ENCODE data around the gene SLC35F1. TPM values are rescaled to one million over a fixed set of nuclear protein-coding genes. Genes with fewer than 3 reads are reported as not detected.

Gene SLC35F1
- polyA plus RNA-seq, 1 donor (not counting 4 experiments of a cell fraction or from before 2014, with no cell fraction given) = not detected

DNA sequence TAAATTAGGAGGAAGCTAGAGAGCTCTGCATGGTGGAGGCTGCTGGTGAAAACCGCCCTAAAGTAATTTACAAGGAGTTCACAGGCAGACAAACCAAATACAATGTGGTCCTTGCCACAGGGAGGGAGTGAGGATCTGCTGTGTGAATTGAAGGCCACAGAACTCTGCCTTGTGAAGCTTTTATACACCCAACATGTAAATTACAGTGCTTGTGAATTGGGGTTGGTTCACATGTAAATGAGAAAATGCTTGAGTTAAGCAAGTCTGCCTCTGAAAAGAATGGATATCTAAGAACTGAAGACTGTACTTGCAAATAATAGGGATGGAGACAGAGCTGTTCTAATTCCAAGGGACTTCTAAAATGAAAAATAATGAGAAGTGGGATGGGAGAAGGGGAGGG, 194.2 kb downstream of the SLC35F1 start:
- dilution Hi-C loops (cut with MboI; ENCODE audit: extremely low pct_ligation_motif_present, low sequenced_read_pairs) = no loop called here
- Histone ChIP-seq H3K9me1 (ENCODE audit: control insufficient read depth, extremely low read depth, insufficient read depth, low read length) (no peaks in the 10 kb centered on the region), H3K36me3 (ENCODE audit: control insufficient read depth in 2 of 2, extremely low read depth in 1 of 2, insufficient read depth in 2 of 2, low read length in 2 of 2) (no peaks in the 10 kb centered on the region), H3K4me1 (ENCODE audit: control insufficient read depth, extremely low read depth, insufficient read depth, low read length) (no peaks in the 10 kb centered on the region), H3K4me3 (ENCODE audit: control insufficient read depth in 2 of 3, extremely low read depth in 1 of 3, insufficient read depth in 2 of 3, low read depth in 1 of 3, low read length in 3 of 3) (no peak overlapping the region), H3K27me3 (ENCODE audit: control insufficient read depth, extremely low read depth, insufficient read depth, low read length) (no peaks in the 10 kb centered on the region), H3K9me3 (ENCODE audit: control insufficient read depth, low read depth, low read length) (no peaks in the 10 kb centered on the region), H2AFZ (ENCODE audit: control insufficient read depth, low read length) (no peak overlapping the region), H3K4me2 (ENCODE audit: control insufficient read depth, extremely low read depth, insufficient read depth, low read depth, low read length) (no peak overlapping the region), H3K79me2 (ENCODE audit: control insufficient read depth, insufficient read depth, low read length) (no peaks in the 10 kb centered on the region), H3K9ac (ENCODE audit: control insufficient read depth, extremely low read depth, insufficient read depth, low read length) (no peak overlapping the region), H4K20me1 (ENCODE audit: control insufficient read depth, extremely low read depth, insufficient read depth, low read length) (no peaks in the 10 kb centered on the region), H3K27ac (ENCODE audit: control insufficient read depth, insufficient read depth, low read length) (no peak overlapping the region)
- FAIRE-seq (no peak), DNase-seq (ENCODE audit: low read depth, low spot score) (no peak)
- TF ChIP-seq, protein P1, sequence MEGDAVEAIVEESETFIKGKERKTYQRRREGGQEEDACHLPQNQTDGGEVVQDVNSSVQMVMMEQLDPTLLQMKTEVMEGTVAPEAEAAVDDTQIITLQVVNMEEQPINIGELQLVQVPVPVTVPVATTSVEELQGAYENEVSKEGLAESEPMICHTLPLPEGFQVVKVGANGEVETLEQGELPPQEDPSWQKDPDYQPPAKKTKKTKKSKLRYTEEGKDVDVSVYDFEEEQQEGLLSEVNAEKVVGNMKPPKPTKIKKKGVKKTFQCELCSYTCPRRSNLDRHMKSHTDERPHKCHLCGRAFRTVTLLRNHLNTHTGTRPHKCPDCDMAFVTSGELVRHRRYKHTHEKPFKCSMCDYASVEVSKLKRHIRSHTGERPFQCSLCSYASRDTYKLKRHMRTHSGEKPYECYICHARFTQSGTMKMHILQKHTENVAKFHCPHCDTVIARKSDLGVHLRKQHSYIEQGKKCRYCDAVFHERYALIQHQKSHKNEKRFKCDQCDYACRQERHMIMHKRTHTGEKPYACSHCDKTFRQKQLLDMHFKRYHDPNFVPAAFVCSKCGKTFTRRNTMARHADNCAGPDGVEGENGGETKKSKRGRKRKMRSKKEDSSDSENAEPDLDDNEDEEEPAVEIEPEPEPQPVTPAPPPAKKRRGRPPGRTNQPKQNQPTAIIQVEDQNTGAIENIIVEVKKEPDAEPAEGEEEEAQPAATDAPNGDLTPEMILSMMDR (optimal IDR thresholded peaks at IDR 0.05 in 1 of 3, IDR thresholded peaks at IDR 0.05 in 1 of 3, conservative IDR thresholded peaks at IDR 0.05 in 1 of 3; ENCODE audit: extremely low read depth in 1 of 3, insufficient read depth in 2 of 3, low read length in 3 of 3) = no peak
- no peak for TF ChIP-seq EZH2 (IDR thresholded peaks at IDR 0.05; ENCODE audit: low read length)

DNA sequence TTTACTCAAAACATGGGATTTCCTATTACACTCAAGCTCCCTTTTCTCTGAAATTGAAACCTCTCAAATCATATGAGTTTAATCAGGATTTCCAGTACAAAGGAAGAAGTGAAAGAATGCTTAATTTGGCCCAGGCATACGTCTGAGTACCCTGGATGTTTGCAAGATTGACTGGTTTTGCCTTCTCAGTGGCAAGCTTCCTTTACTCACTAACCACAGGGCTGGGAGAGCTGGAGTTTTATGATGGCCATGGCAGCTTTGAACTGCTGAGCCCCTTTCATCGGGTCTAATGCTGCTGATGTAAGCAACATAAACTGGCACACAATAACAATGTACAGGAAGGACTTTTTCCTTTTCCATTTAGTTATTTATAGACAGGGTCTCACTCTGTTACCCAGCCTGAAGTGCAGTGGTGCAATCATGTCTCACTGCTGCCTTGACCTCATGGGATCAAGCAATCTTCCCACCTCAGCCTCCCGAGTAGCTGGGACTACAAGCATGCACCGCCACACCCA, 194.8 kb downstream of the SLC35F1 start:
- DNase-seq (ENCODE audit: low read depth, low spot score) = no peak
- Histone ChIP-seq H3K9ac (ENCODE audit: control insufficient read depth, extremely low read depth, insufficient read depth, low read length) (no peak overlapping the region), H3K79me2 (ENCODE audit: control insufficient read depth, insufficient read depth, low read length) (no peaks in the 10 kb centered on the region), H3K9me3 (ENCODE audit: control insufficient read depth, low read depth, low read length) (no peaks in the 10 kb centered on the region), H3K27me3 (ENCODE audit: control insufficient read depth, extremely low read depth, insufficient read depth, low read length) (no peaks in the 10 kb centered on the region), H3K9me1 (ENCODE audit: control insufficient read depth, extremely low read depth, insufficient read depth, low read length) (no peaks in the 10 kb centered on the region), H3K4me3 (ENCODE audit: control insufficient read depth in 2 of 3, extremely low read depth in 1 of 3, insufficient read depth in 2 of 3, low read depth in 1 of 3, low read length in 3 of 3) (no peak overlapping the region), H2AFZ (ENCODE audit: control insufficient read depth, low read length) (no peak overlapping the region), H3K36me3 (ENCODE audit: control insufficient read depth in 2 of 2, extremely low read depth in 1 of 2, insufficient read depth in 2 of 2, low read length in 2 of 2) (no peaks in the 10 kb centered on the region), H3K4me1 (ENCODE audit: control insufficient read depth, extremely low read depth, insufficient read depth, low read length) (no peaks in the 10 kb centered on the region), H4K20me1 (ENCODE audit: control insufficient read depth, extremely low read depth, insufficient read depth, low read length) (no peaks in the 10 kb centered on the region), H3K27ac (ENCODE audit: control insufficient read depth, insufficient read depth, low read length) (no peak overlapping the region), H3K4me2 (ENCODE audit: control insufficient read depth, extremely low read depth, insufficient read depth, low read depth, low read length) (no peak overlapping the region)
- dilution Hi-C loops (cut with MboI; ENCODE audit: extremely low pct_ligation_motif_present, low sequenced_read_pairs) = no loop called here
- TF ChIP-seq EZH2 (IDR thresholded peaks at IDR 0.05; ENCODE audit: low read length) = no peak
- TF ChIP-seq, protein P1 (optimal IDR thresholded peaks at IDR 0.05 in 1 of 3, IDR thresholded peaks at IDR 0.05 in 1 of 3, conservative IDR thresholded peaks at IDR 0.05 in 1 of 3; ENCODE audit: extremely low read depth in 1 of 3, insufficient read depth in 2 of 3, low read length in 3 of 3) = no peak
- FAIRE-seq = no peak
